ENCODE results near the gene URB2. TPM values are rescaled to one million over a fixed set of nuclear protein-coding genes. Genes with fewer than 3 reads are reported as not detected.

Gene URB2
- total and polyA plus RNA-seq, 10 donors = 2.1 to 13.6 (median 9.4) TPM

Other genes starting within 250 kb of the URB2 start
- gene ACTA1, start 192.2 kb upstream of the URB2 start, total RNA-seq = under 1 TPM in 1 of 7 donors, not detected in 6; 0.66 TPM
- 1 to 10 TPM in 1 of 3 donors, under 1 TPM in 2; 0.61 to 5.0 (median 0.97) TPM for gene ACTA1, start 192.2 kb upstream of the URB2 start, polyA plus RNA-seq
- 10 to 100 TPM; 23.0 to 42.8 (median 38.4) TPM for gene NUP133, start 117.9 kb upstream of the URB2 start, total RNA-seq
- 10 to 100 TPM; 15.3 to 21.0 (median 17.8) TPM for gene NUP133, start 117.9 kb upstream of the URB2 start, polyA plus RNA-seq
- gene ABCB10, start 67.5 kb upstream of the URB2 start, total RNA-seq = 10 to 100 TPM; 13.6 to 21.9 (median 16.3) TPM
- gene ABCB10, start 67.5 kb upstream of the URB2 start, polyA plus RNA-seq = 1 to 10 TPM; 6.9 to 7.7 (median 7.3) TPM
- gene TAF5L, start 125 bp upstream of the URB2 start, total RNA-seq = 10 to 100 TPM; 15.8 to 24.7 (median 18.2) TPM
- 10 to 100 TPM in 1 of 3 donors, 1 to 10 TPM in 2; 7.0 to 10.9 (median 7.7) TPM for gene TAF5L, start 125 bp upstream of the URB2 start, polyA plus RNA-seq